Endothelial cell of umbilical vein (primary cell): Measurements from ENCODE around the gene ZSCAN29.

Experiments
- EZH2 ChIP-seq: IDR thresholded peaks from 2 replicates; pipeline ENCODE4 v1.6.1; 2012; ENCODE audit warnings: borderline replicate concordance, low read depth, mild to moderate bottlenecking, moderate library complexity, low read length, inconsistent platforms; ENCODE audit not compliant: severe bottlenecking
- FOS ChIP-seq: IDR thresholded peaks from 2 replicates; pipeline ENCODE4 v1.6.1; 2011; ENCODE audit warnings: mild to moderate bottlenecking, low read length, moderate library complexity, borderline replicate concordance; ENCODE audit not compliant: insufficient read depth
- JUN ChIP-seq: IDR thresholded peaks from 2 replicates; pipeline ENCODE4 v1.6.1; 2011; ENCODE audit warnings: borderline replicate concordance, low read depth; ENCODE audit not compliant: insufficient read length, insufficient read depth
- MYC ChIP-seq: IDR thresholded peaks from one replicate; pipeline ENCODE4 v1.6.1; 2011; ENCODE audit warnings: mild to moderate bottlenecking, low read depth, low read length
- POLR2A ChIP-seq: IDR thresholded peaks from 2 replicates; pipeline ENCODE4 v1.6.1; 2012; ENCODE audit warnings: low read depth, mild to moderate bottlenecking, control low read depth, low read length
- POLR2AphosphoS5 ChIP-seq: IDR thresholded peaks from 2 replicates; pipeline ENCODE4 v1.6.1; 2012; ENCODE audit warnings: low read depth, mild to moderate bottlenecking, control low read depth, low read length, moderate library complexity; ENCODE audit not compliant: insufficient read depth
- TF ChIP-seq, protein P1 (sequence below), 2 donors: IDR thresholded peaks; 1 replicate in 1 of 2; 2 replicates in 1 of 2; pipeline ENCODE4 v1.5.1; 2011; ENCODE audit warnings: low read length in 2 of 2, mild to moderate bottlenecking in 2 of 2, moderate library complexity in 2 of 2, control low read depth in 1 of 2, inconsistent platforms in 1 of 2, low read depth in 1 of 2; ENCODE audit not compliant: insufficient read depth in 1 of 2; ENCODE audit errors: extremely low read depth in 1 of 2

DNA sequence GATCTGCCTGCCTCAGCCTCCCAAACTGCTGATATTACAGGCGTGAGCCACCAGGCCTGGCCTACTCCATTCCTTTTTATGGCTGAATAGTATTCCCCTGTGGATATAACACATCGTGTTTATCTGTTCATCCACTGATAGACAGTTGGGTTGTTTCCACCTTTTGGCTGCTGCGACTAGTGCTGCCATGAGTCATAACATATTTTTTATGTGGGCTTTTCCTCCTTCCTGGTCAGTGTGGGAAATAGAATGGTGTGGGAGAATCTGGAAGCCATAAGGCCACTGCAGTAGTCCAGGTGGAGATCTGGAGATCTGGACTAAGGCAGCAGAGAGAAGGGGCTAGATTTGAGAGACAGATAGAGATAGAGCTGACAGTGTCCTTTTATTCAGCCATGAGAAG is 56.7 kb downstream of the ZSCAN29 start:
- TF ChIP-seq, protein P1, sequence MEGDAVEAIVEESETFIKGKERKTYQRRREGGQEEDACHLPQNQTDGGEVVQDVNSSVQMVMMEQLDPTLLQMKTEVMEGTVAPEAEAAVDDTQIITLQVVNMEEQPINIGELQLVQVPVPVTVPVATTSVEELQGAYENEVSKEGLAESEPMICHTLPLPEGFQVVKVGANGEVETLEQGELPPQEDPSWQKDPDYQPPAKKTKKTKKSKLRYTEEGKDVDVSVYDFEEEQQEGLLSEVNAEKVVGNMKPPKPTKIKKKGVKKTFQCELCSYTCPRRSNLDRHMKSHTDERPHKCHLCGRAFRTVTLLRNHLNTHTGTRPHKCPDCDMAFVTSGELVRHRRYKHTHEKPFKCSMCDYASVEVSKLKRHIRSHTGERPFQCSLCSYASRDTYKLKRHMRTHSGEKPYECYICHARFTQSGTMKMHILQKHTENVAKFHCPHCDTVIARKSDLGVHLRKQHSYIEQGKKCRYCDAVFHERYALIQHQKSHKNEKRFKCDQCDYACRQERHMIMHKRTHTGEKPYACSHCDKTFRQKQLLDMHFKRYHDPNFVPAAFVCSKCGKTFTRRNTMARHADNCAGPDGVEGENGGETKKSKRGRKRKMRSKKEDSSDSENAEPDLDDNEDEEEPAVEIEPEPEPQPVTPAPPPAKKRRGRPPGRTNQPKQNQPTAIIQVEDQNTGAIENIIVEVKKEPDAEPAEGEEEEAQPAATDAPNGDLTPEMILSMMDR (IDR thresholded peaks at IDR 0.05; ENCODE audit: extremely low read depth in 1 of 2, insufficient read depth in 1 of 2, low read depth in 1 of 2, low read length in 2 of 2): no peak
- no peak for TF ChIP-seq POLR2A
- TF ChIP-seq MYC: no peak
- no peak for TF ChIP-seq POLR2AphosphoS5
- TF ChIP-seq EZH2: no peak
- TF ChIP-seq JUN: no peak
- no peak for TF ChIP-seq FOS
